Prostate gland (tissue), 2 donors: Measurements from ENCODE around the gene ERVFRD-1. TPM values are rescaled to one million over a fixed set of nuclear protein-coding genes. Genes with fewer than 3 reads are reported as not detected.

ENCODE experiments used
- DNase-seq: peaks from one replicate; pipeline ENCODE4 v3.0.0-alpha.2; 2019; ENCODE audit warnings: low spot score
- H3K27ac ChIP-seq, 2 donors: fragments of 200-600 bp; sonication (generic); 2 replicates each; pipeline ENCODE4 v1.5.1; 2017 to 2019
- H3K27me3 ChIP-seq: fragments of 200-600 bp; sonication (generic); replicated peaks from 2 replicates; pipeline ENCODE4 v1.5.1; 2019; ENCODE audit not compliant: insufficient read depth
- H3K36me3 ChIP-seq, 2 donors: fragments of 200-600 bp; sonication (generic); 1 replicate in 1 of 2; 2 replicates in 1 of 2; pipeline versions ENCODE4 v1.5.1 to v1.8.1; 2017 to 2019
- H3K4me1 ChIP-seq: fragments of 200-600 bp; sonication (generic); replicated peaks from 2 replicates; pipeline ENCODE4 v1.5.1; 2019
- H3K4me3 ChIP-seq, 2 donors: fragments of 200-600 bp; sonication (generic); 2 replicates each; pipeline ENCODE4 v1.5.1; 2017 to 2019
- H3K9me3 ChIP-seq: fragments of 200-600 bp; sonication (generic); 2 replicates; pipeline ENCODE4 v1.5.1; 2017
- CTCF ChIP-seq, 4 experiments: fragments of 200-600 bp in 2 of 4; fragments of 450-650 bp in 2 of 4; sonication (generic) in 2 of 4; IDR thresholded peaks; 1 replicate in 3 of 4; 2 replicates in 1 of 4; pipeline ENCODE4 v1.5.1; 2016 to 2019; ENCODE audit warnings: antibody characterized with exemption in 4 of 4, mild to moderate bottlenecking in 2 of 4, moderate library complexity in 2 of 4
- POLR2A ChIP-seq: fragments of 450-650 bp; IDR thresholded peaks from one replicate; pipeline ENCODE4 v1.6.1; 2016; ENCODE audit warnings: antibody characterized with exemption, mild to moderate bottlenecking
- POLR2AphosphoS5 ChIP-seq: sonication (generic); formaldehyde crosslinking; IDR thresholded peaks from one replicate; pipeline ENCODE4 v1.6.1; 2017; ENCODE audit warnings: antibody characterized with exemption
- WGBS: methylation state at CpG from one replicate; pipeline ENCODE4 v1.1.5; 2018; 5-methylcytosine and 5-hydroxymethylcytosine counted together
- intact Hi-C: fragments of 100-400 bp; cut with DNase I; formaldehyde crosslinking; loops from one replicate; pipeline ENCODE4 v1.14.2; 2022
- total RNA-seq, 2 donors: library from RNA; depleted of rRNA; stranded (reverse); fragments of >200 nt; gene quantifications; one replicate each; pipeline ENCODE4 v1.1.0, GENCODE V29; 2016

ERVFRD-1 gene
- total RNA-seq, 2 donors from 2014 or later: not detected

- Histone ChIP-seq H3K9me3 (no peaks in the 10 kb centered on the region), H3K4me3 (no peak overlapping the region), H3K4me1 (no peaks in the 10 kb centered on the region), H3K27ac (no peak overlapping the region), H3K36me3 (no peaks in the 10 kb centered on the region), H3K27me3 (no peaks in the 10 kb centered on the region)
- TF ChIP-seq POLR2AphosphoS5 (no peak), CTCF (IDR thresholded peaks at IDR 0.05) (no peak), POLR2A (no peak)
- 96% methylated on average over 5 of the region's 5 CpGs for WGBS
- DNase-seq: no peak
- intact Hi-C loops: no loop called here
These were observed 27.6 kb downstream of the ERVFRD-1 start for GRCh38 chr6:11083956-11084355.

- WGBS: 73% methylated on average over 4 of the region's 4 CpGs
- no peak for DNase-seq
- Histone ChIP-seq H3K36me3 (no peaks in the 10 kb centered on the region), H3K27ac (no peak overlapping the region), H3K4me1 (no peaks in the 10 kb centered on the region), H3K4me3 (no peak overlapping the region), H3K9me3 (no peaks in the 10 kb centered on the region), H3K27me3 (no peaks in the 10 kb centered on the region)
- TF ChIP-seq POLR2A (no peak), CTCF (IDR thresholded peaks at IDR 0.05) (no peak), POLR2AphosphoS5 (no peak)
- intact Hi-C loops: no loop called here
These were observed 28.0 kb downstream of the ERVFRD-1 start for GRCh38 chr6:11083491-11083890.

- H3K27me3 ChIP-seq: no peaks in the 10 kb centered on the region
- DNase-seq: no peak
- H3K36me3 ChIP-seq: no peaks in the 10 kb centered on the region
- no peak overlapping the region for H3K4me3 ChIP-seq
- H3K4me1 ChIP-seq: no peaks in the 10 kb centered on the region
- intact Hi-C loops: no loop called here
- WGBS: 73% methylated on average over 3 of the region's 3 CpGs
- H3K9me3 ChIP-seq: no peaks in the 10 kb centered on the region
- TF ChIP-seq CTCF (IDR thresholded peaks at IDR 0.05): no peak
- no peak for TF ChIP-seq POLR2A
- TF ChIP-seq POLR2AphosphoS5: no peak
- no peak overlapping the region for H3K27ac ChIP-seq
These were observed 31.2 kb downstream of the ERVFRD-1 start for GRCh38 chr6:11080296-11080695.

- TF ChIP-seq POLR2AphosphoS5 (no peak), CTCF (IDR thresholded peaks at IDR 0.05) (no peak), POLR2A (no peak)
- H3K27ac ChIP-seq: no peak overlapping the region
- H3K36me3 ChIP-seq: no peaks in the 10 kb centered on the region
- H3K4me1 ChIP-seq: no peaks in the 10 kb centered on the region
- no peaks in the 10 kb centered on the region for H3K27me3 ChIP-seq
- no peak overlapping the region for H3K4me3 ChIP-seq
- no peak for DNase-seq
- 98% methylated on average over 4 of the region's 4 CpGs for WGBS
- intact Hi-C loops: no loop called here
- no peaks in the 10 kb centered on the region for H3K9me3 ChIP-seq
These were observed 33.3 kb downstream of the ERVFRD-1 start for GRCh38 chr6:11078266-11078665.

GRCh38 chr6:11076540-11076939, 35.0 kb downstream of the ERVFRD-1 start:
- Histone ChIP-seq H3K36me3 (no peaks in the 10 kb centered on the region), H3K4me1 (no peaks in the 10 kb centered on the region), H3K4me3 (no peak overlapping the region), H3K27ac (no peak overlapping the region), H3K9me3 (no peaks in the 10 kb centered on the region), H3K27me3 (no peaks in the 10 kb centered on the region)
- TF ChIP-seq POLR2A: no peak
- no peak for TF ChIP-seq POLR2AphosphoS5
- no peak for TF ChIP-seq CTCF (IDR thresholded peaks at IDR 0.05)
- DNase-seq: no peak
- WGBS: 42% methylated on average over 2 of the region's 2 CpGs
- intact Hi-C loops: no loop called here
